Heart right ventricle (tissue), 16 donors: ENCODE results near the gene C14orf93. TPM values are rescaled to one million over a fixed set of nuclear protein-coding genes. Genes with fewer than 3 reads are reported as not detected.

Experiments
- ATAC-seq, 8 donors: fragments of 200-7000 bp; cut with Tn5 transposase; one replicate each; pipeline ENCODE4 v1.9.1; 2020; ENCODE audit warnings: mild to moderate bottlenecking in 8 of 8, moderate library complexity in 8 of 8, moderate number of reproducible peaks in 1 of 8
- DNase-seq, 2 donors: peaks; one replicate each; pipeline ENCODE4 v3.0.0-alpha.2; 2020
- H3K27ac ChIP-seq, 10 donors: fragments of 200-600 bp; sonication (generic) in 2 of 10; one replicate each; pipeline versions ENCODE4 v1.5.0 to v1.8.0; 2020 to 2022; ENCODE audit warnings: mild to moderate bottlenecking in 3 of 10
- H3K27me3 ChIP-seq, 7 donors: fragments of 200-600 bp; one replicate each; pipeline ENCODE4 v1.8.0; 2021 to 2022; ENCODE audit warnings: mild to moderate bottlenecking in 2 of 7
- H3K36me3 ChIP-seq, 9 donors: fragments of 200-600 bp; sonication (generic) in 1 of 9; one replicate each; pipeline versions ENCODE4 v1.5.0 to v1.8.0; 2020 to 2022; ENCODE audit warnings: mild to moderate bottlenecking in 2 of 9
- H3K4me1 ChIP-seq, 9 donors: fragments of 200-600 bp; sonication (generic) in 1 of 9; one replicate each; pipeline versions ENCODE4 v1.5.0 to v1.8.0; 2020 to 2022; ENCODE audit warnings: mild to moderate bottlenecking in 4 of 9
- H3K4me3 ChIP-seq, 10 donors: fragments of 200-600 bp; sonication (generic) in 2 of 10; one replicate each; pipeline versions ENCODE4 v1.5.0 to v1.8.0; 2020 to 2022; ENCODE audit warnings: mild to moderate bottlenecking in 7 of 10, moderate library complexity in 2 of 10
- H3K9me3 ChIP-seq, 11 donors: fragments of 200-600 bp in 10 of 11; sonication (generic) in 2 of 11; one replicate each; pipeline versions ENCODE4 v1.5.0 to v1.8.0; 2013 to 2022; ENCODE audit warnings: mild to moderate bottlenecking in 2 of 11, control low read depth in 1 of 11, moderate library complexity in 1 of 11
- WGBS, 2 donors: extraction: QIAGEN DNeasy Blood & Tissue Kit; methylation state at CpG; one replicate each; pipeline ENCODE4 v1.1.7; 2013; ENCODE audit warnings: inconsistent platforms in 1 of 2; 5-methylcytosine and 5-hydroxymethylcytosine counted together
- intact Hi-C, 10 donors: fragments of 100-400 bp; cut with DNase I; formaldehyde crosslinking; loops; one replicate each; pipeline versions ENCODE4 v1.11.1 to v1.14.2; 2022
- polyA plus RNA-seq, 2 donors: library from polyadenylated mRNA; stranded (reverse); fragments of 200-250 nt; gene quantifications; one replicate each; pipeline ENCODE4 v1.2.3, GENCODE V29; 2013
- total RNA-seq, 10 donors: library from RNA; stranded (reverse); fragmentation: NEBNext Ultra II Directional in 3 of 10; extraction: Animal tissue kit (Norgen Biotek cat#: 25700) in 3 of 10; gene quantifications; one replicate each; pipeline versions ENCODE4 v1.2.1 to v1.2.4, GENCODE V29; 2021 to 2023
- TF ChIP-seq, protein P1 (sequence below), 9 donors: fragments of 200-600 bp; sonication (generic) in 2 of 9; IDR thresholded peaks; one replicate each; pipeline versions ENCODE4 v1.5.0 to v1.8.0; 2021 to 2022; ENCODE audit warnings: antibody characterized with exemption in 9 of 9, mild to moderate bottlenecking in 5 of 9, moderate library complexity in 1 of 9
- donor health status: Arrhythmogenic right ventricular cardiomyopathy.
- donor health status: ischemic (EF 13 %, LVEDD 7.1; RV severe dilation, severe dysfunction).
- donor health status: healthy with polysubstance abuse.
- donor health status: DM: no; HTN: yes; CAD: no.
- donor health status: DM: no; HTN: no; CAD: no.
- donor health status: ischemic (EF 25% LVEDD 6.9; RV normal size, moderate dysfunction).
- donor health status: ischemic (EF 25% LVEDD 5.7; RV mildly dilated, moderate dysfunction).
- donor health status: healthy.
- donor health status: DM: yes; HTN: yes; CAD: no.
- donor health status: Ischemic cardiomyopathy.
- donor health status: ischemic (EF 35%, LVEDD 5.7; RV mildly dilated, moderate dysfunction).
- donor health status: nonischemic (EF 11% LVEDD 7.7; RV severe dilation, severe dysfunction).
- donor health status: DM: yes; HTN: yes; CAD: no.
- donor health status: PGD.
- donor health status: ischemic (EF 29% LVEDD 5.4; RV normal size, mild dysfunction).
- donor health status: nonischemic (EF 23%, LVEDD 6.1; RV moderate dilation, normal function).

C14orf93 gene
- total and polyA plus RNA-seq, 12 donors: 3.2 to 6.7 (median 4.8) TPM

DNA sequence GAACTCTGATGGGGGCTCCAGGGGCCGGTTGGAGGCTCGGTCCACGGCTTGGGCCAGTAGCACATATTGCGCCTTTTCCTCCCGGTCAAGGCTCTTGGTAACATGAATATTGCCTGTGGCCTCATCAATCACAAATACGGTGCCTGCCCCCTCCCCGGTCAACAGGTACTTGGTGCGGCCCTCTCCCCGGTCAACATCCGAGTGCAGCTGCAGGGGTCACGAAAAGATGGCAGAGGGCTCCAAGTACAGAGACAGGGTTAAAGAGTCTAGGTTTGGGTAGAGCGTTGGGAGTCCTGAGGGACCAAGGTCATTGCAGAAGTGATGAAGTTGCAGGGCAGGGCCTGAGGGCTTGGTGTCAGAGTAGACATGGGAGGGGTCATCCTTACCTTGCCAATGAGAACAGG, 45.2 kb upstream of the C14orf93 start:
- Histone ChIP-seq H3K9me3 (no peaks in the 10 kb centered on the region), H3K27ac (no peak overlapping the region), H3K4me3 (no peak overlapping the region), H3K27me3 (no peaks in the 10 kb centered on the region), H3K36me3 (peaks cover 0 to 22% (median 17%) of the 10 kb centered on the region in 9 donors), H3K4me1 (peaks cover 0 to 28% (median 18%) of the 10 kb centered on the region in 9 donors)
- DNase-seq (no peak), ATAC-seq (no peak)
- intact Hi-C loops: loop anchor here in 4 of 10 donors (5.0 to 10.0 kb wide), 3 partner anchors 68 to 500 kb away; no protein-coding TSS in a partner anchor
- WGBS, 2 donors: 97 to 99% methylated on average over 12 of the region's 12 CpGs
- TF ChIP-seq, protein P1, sequence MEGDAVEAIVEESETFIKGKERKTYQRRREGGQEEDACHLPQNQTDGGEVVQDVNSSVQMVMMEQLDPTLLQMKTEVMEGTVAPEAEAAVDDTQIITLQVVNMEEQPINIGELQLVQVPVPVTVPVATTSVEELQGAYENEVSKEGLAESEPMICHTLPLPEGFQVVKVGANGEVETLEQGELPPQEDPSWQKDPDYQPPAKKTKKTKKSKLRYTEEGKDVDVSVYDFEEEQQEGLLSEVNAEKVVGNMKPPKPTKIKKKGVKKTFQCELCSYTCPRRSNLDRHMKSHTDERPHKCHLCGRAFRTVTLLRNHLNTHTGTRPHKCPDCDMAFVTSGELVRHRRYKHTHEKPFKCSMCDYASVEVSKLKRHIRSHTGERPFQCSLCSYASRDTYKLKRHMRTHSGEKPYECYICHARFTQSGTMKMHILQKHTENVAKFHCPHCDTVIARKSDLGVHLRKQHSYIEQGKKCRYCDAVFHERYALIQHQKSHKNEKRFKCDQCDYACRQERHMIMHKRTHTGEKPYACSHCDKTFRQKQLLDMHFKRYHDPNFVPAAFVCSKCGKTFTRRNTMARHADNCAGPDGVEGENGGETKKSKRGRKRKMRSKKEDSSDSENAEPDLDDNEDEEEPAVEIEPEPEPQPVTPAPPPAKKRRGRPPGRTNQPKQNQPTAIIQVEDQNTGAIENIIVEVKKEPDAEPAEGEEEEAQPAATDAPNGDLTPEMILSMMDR (IDR thresholded peaks at IDR 0.05): no peak

DNA sequence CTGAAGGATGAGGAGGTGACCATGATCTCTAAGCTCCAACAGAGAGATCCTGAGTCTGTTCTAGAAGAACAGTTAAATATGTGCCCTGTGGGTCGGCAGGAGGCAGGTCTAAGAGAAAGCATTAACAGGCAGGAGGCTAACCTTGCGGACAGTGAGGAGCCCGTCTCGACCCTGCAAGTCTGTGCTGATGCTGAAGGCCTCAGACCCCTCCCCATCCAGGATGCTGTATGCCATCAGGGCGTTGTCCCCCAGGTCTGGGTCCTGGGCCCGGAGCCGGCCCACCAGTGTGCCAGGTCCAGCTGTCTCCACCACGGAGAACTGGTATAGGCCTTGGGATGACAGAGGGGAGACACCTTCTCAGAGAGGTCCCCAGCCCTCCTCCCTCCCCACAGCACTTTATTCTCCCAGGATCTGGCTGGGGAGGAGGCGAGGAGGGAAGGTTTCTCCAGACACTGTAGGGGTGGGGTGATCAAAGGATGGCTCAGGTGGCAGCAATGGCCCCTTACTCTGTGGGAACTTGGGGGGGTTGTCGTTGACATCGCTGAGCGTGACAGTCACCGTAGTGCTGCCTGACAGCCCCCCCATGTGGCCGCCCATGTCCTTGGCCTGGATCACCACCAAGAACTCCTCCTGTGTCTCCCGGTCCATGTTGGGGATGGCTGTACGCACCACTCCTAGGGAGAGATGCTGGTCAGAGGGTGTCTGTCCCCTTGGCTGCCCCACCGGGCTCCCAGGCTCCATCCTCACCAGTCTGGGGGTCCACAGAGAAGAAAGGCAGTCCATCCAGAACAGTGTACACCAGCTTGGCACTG, 44.3 kb upstream of the C14orf93 start:
- Histone ChIP-seq H3K4me3 (no peak overlapping the region), H3K36me3 (peaks cover 0 to 12% (median 7%) of the 10 kb centered on the region in 9 donors), H3K27me3 (no peaks in the 10 kb centered on the region), H3K27ac (no peak overlapping the region), H3K9me3 (no peaks in the 10 kb centered on the region), H3K4me1 (peaks cover 0 to 28% (median 18%) of the 10 kb centered on the region in 9 donors)
- 74 to 77% methylated on average over 17 of the region's 17 CpGs for WGBS, 2 donors
- TF ChIP-seq, protein P1 (IDR thresholded peaks at IDR 0.05): peak in 6 of 9 donors; percentile 32 to 48 (median 39)
- ATAC-seq (no peak), DNase-seq (no peak)
- intact Hi-C loops: loop anchor here in 3 of 10 donors (2.0 to 10.0 kb wide), 3 partner anchors 57 to 499 kb away; no protein-coding TSS in a partner anchor

DNA sequence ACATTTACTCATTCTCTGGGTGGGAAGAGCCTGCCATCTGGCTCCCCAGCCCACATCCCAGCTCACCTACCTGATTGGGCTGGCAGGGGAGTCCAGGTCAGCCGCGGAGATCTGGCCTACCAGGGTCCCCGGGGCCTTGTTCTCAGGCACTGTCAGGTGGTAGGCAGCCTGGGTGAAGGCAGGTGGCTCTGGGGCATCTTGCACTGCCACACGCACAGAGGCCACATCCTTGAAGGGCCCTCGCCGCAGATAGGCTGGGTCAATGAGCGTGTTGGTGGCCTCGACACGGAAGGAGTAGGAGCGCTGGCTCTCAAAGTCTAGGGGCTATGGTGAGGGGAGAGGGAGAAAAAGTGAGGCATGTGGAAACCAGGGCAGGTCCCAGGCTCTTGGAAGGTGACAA, 43.5 kb upstream of the C14orf93 start:
- DNase-seq (no peak), ATAC-seq (no peak)
- Histone ChIP-seq H3K27ac (no peak overlapping the region), H3K9me3 (no peaks in the 10 kb centered on the region), H3K27me3 (no peaks in the 10 kb centered on the region), H3K36me3 (peaks cover 0 to 4% (median 0%) of the 10 kb centered on the region in 9 donors), H3K4me1 (peaks cover 0 to 27% (median 18%) of the 10 kb centered on the region in 9 donors), H3K4me3 (no peak overlapping the region)
- WGBS, 2 donors: 97% methylated on average over 10 of the region's 10 CpGs
- intact Hi-C loops: loop anchor here in 3 of 10 donors (2.0 to 10.0 kb wide), 3 partner anchors 56 to 499 kb away; no protein-coding TSS in a partner anchor
- TF ChIP-seq, protein P1 (IDR thresholded peaks at IDR 0.05): no peak

DNA sequence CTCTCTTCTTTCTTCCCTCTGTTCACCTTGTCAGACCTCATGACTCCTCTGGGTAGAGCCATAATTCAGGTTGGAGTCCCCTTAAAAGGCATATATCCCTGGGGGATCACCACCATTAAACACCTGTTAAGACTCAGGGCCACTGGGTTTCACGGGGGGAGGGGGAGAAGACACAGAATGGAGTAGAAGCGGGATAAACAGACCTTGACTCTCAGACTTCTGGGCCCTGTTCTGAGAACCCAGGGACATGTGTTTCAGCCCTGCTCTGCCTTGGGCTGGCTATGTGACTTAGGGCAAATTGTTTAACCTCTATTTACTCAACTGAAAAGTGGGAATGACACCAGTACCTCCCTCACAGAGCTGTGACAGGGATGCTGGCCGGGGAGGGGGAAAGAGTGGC, 42.7 kb upstream of the C14orf93 start:
- intact Hi-C loops: loop anchor here in 3 of 10 donors (2.0 to 10.0 kb wide), 3 partner anchors 55 to 498 kb away; no protein-coding TSS in a partner anchor
- Histone ChIP-seq H3K27me3 (no peaks in the 10 kb centered on the region), H3K9me3 (no peaks in the 10 kb centered on the region), H3K27ac (no peak overlapping the region), H3K4me1 (peaks cover 0 to 22% (median 18%) of the 10 kb centered on the region in 9 donors), H3K36me3 (no peaks in the 10 kb centered on the region), H3K4me3 (no peak overlapping the region)
- ATAC-seq: no peak
- no peak for DNase-seq
- TF ChIP-seq, protein P1 (IDR thresholded peaks at IDR 0.05): no peak
- 77 to 89% methylated on average over 3 of the region's 3 CpGs for WGBS, 2 donors
